ENCODE results near the gene PATZ1.

Gene PATZ1

DNA sequence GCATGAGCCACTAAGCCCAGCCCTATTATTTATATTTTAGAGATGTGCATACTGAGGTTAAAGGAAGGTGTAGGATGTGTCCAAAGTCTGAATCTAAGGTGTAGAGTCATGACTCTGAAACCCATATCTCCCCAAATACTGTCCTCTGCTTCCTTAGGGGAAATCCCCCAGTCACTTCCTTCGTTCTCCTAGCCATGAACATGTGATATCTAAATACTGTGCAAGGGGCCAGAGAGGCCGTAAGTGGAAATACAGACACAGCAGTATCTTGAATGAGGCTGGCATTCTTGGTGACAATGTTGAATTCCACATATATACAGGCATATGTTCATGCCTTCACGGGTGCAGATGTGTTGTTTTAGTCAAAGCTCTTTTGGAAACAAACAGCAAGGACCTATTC is 21.3 kb upstream of the PATZ1 start:
- no peak for TF ChIP-seq POLR2A (IDR thresholded peaks at IDR 0.05; ENCODE audit: extremely low read depth, insufficient read length)
- no peak for TF ChIP-seq MYC (IDR thresholded peaks at IDR 0.05; ENCODE audit: low read depth, low read length)
- TF ChIP-seq, protein P1, sequence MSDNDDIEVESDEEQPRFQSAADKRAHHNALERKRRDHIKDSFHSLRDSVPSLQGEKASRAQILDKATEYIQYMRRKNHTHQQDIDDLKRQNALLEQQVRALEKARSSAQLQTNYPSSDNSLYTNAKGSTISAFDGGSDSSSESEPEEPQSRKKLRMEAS (IDR thresholded peaks at IDR 0.05; ENCODE audit: low read depth, low read length): no peak
- TF ChIP-seq, protein P2, sequence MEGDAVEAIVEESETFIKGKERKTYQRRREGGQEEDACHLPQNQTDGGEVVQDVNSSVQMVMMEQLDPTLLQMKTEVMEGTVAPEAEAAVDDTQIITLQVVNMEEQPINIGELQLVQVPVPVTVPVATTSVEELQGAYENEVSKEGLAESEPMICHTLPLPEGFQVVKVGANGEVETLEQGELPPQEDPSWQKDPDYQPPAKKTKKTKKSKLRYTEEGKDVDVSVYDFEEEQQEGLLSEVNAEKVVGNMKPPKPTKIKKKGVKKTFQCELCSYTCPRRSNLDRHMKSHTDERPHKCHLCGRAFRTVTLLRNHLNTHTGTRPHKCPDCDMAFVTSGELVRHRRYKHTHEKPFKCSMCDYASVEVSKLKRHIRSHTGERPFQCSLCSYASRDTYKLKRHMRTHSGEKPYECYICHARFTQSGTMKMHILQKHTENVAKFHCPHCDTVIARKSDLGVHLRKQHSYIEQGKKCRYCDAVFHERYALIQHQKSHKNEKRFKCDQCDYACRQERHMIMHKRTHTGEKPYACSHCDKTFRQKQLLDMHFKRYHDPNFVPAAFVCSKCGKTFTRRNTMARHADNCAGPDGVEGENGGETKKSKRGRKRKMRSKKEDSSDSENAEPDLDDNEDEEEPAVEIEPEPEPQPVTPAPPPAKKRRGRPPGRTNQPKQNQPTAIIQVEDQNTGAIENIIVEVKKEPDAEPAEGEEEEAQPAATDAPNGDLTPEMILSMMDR (IDR thresholded peaks at IDR 0.05; ENCODE audit: low read depth, low read length): no peak
- no peak for DNase-seq (ENCODE audit: low read depth)
- no peak overlapping the region for H3K4me3 ChIP-seq (ENCODE audit: low read depth, low read length)

DNA sequence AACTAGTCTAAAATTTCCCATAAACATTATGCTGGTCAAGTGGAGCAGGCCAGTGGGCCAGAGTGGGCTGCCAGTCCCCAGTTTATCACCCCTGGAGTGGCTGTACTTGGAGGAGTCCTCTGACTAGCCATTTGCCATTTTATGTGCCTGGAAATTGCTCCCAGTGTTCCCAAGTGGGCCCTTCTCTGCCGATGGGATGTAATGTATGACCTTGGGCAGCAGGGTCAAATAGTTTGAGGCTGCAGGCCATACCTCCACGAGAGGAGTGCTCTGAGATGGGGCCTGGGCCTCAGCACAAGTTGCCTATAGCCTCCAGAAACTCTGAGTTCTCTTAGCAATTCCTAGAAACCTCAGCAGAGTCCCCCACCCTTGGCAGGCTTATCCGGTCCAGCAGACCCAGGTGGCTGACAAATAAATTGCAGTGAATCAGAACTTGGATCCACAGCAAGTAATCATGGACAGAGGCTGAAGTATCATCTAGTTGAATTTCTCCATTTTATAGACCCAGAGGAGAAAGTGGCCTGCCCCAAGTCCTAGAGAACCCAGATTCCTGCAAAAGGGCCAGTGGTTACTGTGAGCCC is 17.8 kb upstream of the PATZ1 start:
- H3K4me3 ChIP-seq (ENCODE audit: low read depth, low read length): no peak overlapping the region
- no peak for DNase-seq (ENCODE audit: low read depth)
- TF ChIP-seq MYC (IDR thresholded peaks at IDR 0.05; ENCODE audit: low read depth, low read length) (no peak), POLR2A (IDR thresholded peaks at IDR 0.05; ENCODE audit: extremely low read depth, insufficient read length) (no peak)
- TF ChIP-seq, protein P1 (IDR thresholded peaks at IDR 0.05; ENCODE audit: low read depth, low read length): no peak
- TF ChIP-seq, protein P2 (IDR thresholded peaks at IDR 0.05; ENCODE audit: low read depth, low read length): no peak

DNA sequence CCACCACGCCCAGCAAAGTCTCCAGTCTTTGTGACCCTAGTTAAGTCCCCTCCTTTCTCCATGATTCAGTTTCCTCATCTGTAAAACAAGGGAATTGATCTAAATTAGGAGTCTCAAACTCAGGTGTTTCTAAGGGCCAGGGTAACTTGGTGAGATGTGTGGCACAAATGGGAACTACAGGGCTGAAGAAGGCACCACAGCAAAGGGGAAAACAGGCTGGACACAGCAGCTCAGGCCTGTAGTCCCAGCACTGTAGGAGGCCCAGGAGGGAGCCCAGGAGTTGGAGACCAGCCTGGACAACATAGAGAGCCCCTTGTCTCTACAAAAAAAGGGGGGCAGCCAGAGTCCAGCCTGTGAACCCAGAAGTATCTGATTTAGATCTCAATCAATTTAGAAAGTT is 15.6 kb upstream of the PATZ1 start:
- H3K4me3 ChIP-seq (ENCODE audit: low read depth, low read length): no peak overlapping the region
- DNase-seq (ENCODE audit: low read depth): no peak
- TF ChIP-seq, protein P2 (IDR thresholded peaks at IDR 0.05; ENCODE audit: low read depth, low read length): no peak
- TF ChIP-seq, protein P1 (IDR thresholded peaks at IDR 0.05; ENCODE audit: low read depth, low read length): no peak
- TF ChIP-seq MYC (IDR thresholded peaks at IDR 0.05; ENCODE audit: low read depth, low read length) (no peak), POLR2A (IDR thresholded peaks at IDR 0.05; ENCODE audit: extremely low read depth, insufficient read length) (no peak)

DNA sequence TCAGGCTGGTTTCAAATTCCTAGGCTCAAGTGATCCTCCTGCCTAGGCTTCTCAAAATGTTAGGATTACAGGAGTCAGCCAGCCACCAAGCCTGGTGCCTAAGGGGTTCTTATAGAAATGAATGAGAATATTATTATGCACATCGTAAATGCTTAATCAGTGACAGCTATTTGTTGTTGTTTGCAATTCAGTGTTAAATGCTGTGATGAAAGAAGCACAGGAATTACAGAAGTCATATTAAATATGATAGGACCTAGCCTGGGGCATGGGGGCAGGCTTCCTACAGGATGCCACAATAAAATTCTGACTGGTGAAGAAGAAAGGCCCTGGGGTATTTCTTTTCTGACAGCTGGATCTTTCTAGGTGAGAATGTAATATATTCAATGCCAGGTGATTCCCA is 13.9 kb upstream of the PATZ1 start:
- DNase-seq (ENCODE audit: low read depth): no peak
- TF ChIP-seq POLR2A (IDR thresholded peaks at IDR 0.05; ENCODE audit: extremely low read depth, insufficient read length) (no peak), MYC (IDR thresholded peaks at IDR 0.05; ENCODE audit: low read depth, low read length) (no peak)
- TF ChIP-seq, protein P1 (IDR thresholded peaks at IDR 0.05; ENCODE audit: low read depth, low read length): no peak
- TF ChIP-seq, protein P2 (IDR thresholded peaks at IDR 0.05; ENCODE audit: low read depth, low read length): no peak
- no peak overlapping the region for H3K4me3 ChIP-seq (ENCODE audit: low read depth, low read length)

DNA sequence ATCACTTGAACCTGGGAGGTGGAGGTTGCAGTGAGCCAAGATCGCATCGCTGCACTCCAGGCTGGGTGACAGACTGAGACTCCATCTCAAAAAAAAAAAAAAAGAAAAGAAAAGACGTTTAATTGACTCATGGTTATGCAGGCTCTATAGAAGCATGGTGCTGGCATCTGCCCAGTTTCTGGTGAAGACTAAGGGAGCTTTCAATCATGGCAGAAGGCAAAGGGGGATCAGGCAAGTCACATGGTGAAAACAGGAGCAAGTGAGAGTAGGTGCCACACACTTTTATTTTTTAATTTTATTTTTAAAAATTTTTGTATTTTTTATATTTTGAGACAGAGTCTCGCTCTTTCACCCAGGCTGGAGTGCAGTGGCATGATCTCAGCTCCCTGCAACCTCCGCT is 8.4 kb upstream of the PATZ1 start:
- no peak overlapping the region for H3K4me3 ChIP-seq (ENCODE audit: low read depth, low read length)
- no peak for DNase-seq (ENCODE audit: low read depth)

More for the DNA sequence above, 8.4 kb upstream of the PATZ1 start:
- TF ChIP-seq, protein P2 (IDR thresholded peaks at IDR 0.05; ENCODE audit: low read depth, low read length): no peak
- TF ChIP-seq POLR2A (IDR thresholded peaks at IDR 0.05; ENCODE audit: extremely low read depth, insufficient read length) (no peak), MYC (IDR thresholded peaks at IDR 0.05; ENCODE audit: low read depth, low read length) (no peak)
- TF ChIP-seq, protein P1 (IDR thresholded peaks at IDR 0.05; ENCODE audit: low read depth, low read length): no peak
